ENCODE results near the gene SLIT1.

SLIT1 gene

GRCh38 chr10:97128039-97128492 lies 57.7 kb downstream of the SLIT1 start:
- no peak overlapping the region for H3K27ac ChIP-seq (ENCODE audit: poor library complexity, severe bottlenecking)
- TF ChIP-seq CTCF (IDR thresholded peaks at IDR 0.05; ENCODE audit: poor library complexity, severe bottlenecking) = no peak
- no peaks in the 10 kb centered on the region for H3K9me3 ChIP-seq (ENCODE audit: severe bottlenecking)
- no peaks in the 10 kb centered on the region for H3K4me1 ChIP-seq (ENCODE audit: insufficient read depth, poor library complexity, severe bottlenecking)
- ATAC-seq (ENCODE audit: low read depth) (no peak), DNase-seq (ENCODE audit: low spot score) (no peak)
- H3K27me3 ChIP-seq (ENCODE audit: insufficient read depth, poor library complexity, severe bottlenecking) = no peaks in the 10 kb centered on the region
- H3K36me3 ChIP-seq (ENCODE audit: low read depth) = no peaks in the 10 kb centered on the region
- no peak overlapping the region for H3K4me3 ChIP-seq (ENCODE audit: severe bottlenecking)

GRCh38 chr10:97127509-97127908 lies 58.2 kb downstream of the SLIT1 start:
- Histone ChIP-seq H3K27me3 (ENCODE audit: insufficient read depth, poor library complexity, severe bottlenecking) (no peaks in the 10 kb centered on the region), H3K4me3 (ENCODE audit: severe bottlenecking) (no peak overlapping the region), H3K27ac (ENCODE audit: poor library complexity, severe bottlenecking) (no peak overlapping the region), H3K4me1 (ENCODE audit: insufficient read depth, poor library complexity, severe bottlenecking) (no peaks in the 10 kb centered on the region), H3K36me3 (ENCODE audit: low read depth) (no peaks in the 10 kb centered on the region), H3K9me3 (ENCODE audit: severe bottlenecking) (no peaks in the 10 kb centered on the region)
- DNase-seq (ENCODE audit: low spot score) (no peak), ATAC-seq (ENCODE audit: low read depth) (no peak; the same call in 2 of the 3 replicates)
- TF ChIP-seq CTCF (IDR thresholded peaks at IDR 0.05; ENCODE audit: poor library complexity, severe bottlenecking) = no peak

- no peak overlapping the region for H3K4me3 ChIP-seq (ENCODE audit: severe bottlenecking)
- no peak for ATAC-seq (ENCODE audit: low read depth)
- H3K27ac ChIP-seq (ENCODE audit: poor library complexity, severe bottlenecking) = no peak overlapping the region
- no peaks in the 10 kb centered on the region for H3K4me1 ChIP-seq (ENCODE audit: insufficient read depth, poor library complexity, severe bottlenecking)
- DNase-seq (ENCODE audit: low spot score) = no peak
- H3K36me3 ChIP-seq (ENCODE audit: low read depth) = no peaks in the 10 kb centered on the region
- H3K27me3 ChIP-seq (ENCODE audit: insufficient read depth, poor library complexity, severe bottlenecking) = peaks cover 5% of the 10 kb centered on the region
- no peak for TF ChIP-seq CTCF (IDR thresholded peaks at IDR 0.05; ENCODE audit: poor library complexity, severe bottlenecking)
- no peaks in the 10 kb centered on the region for H3K9me3 ChIP-seq (ENCODE audit: severe bottlenecking)
Measured at GRCh38 chr10:97124211-97124610, 61.5 kb downstream of the SLIT1 start.

GRCh38 chr10:97123765-97124164 lies 62.0 kb downstream of the SLIT1 start:
- Histone ChIP-seq H3K4me1 (ENCODE audit: insufficient read depth, poor library complexity, severe bottlenecking) (no peaks in the 10 kb centered on the region), H3K27me3 (ENCODE audit: insufficient read depth, poor library complexity, severe bottlenecking) (peaks cover 5% of the 10 kb centered on the region), H3K36me3 (ENCODE audit: low read depth) (no peaks in the 10 kb centered on the region), H3K27ac (ENCODE audit: poor library complexity, severe bottlenecking) (no peak overlapping the region), H3K4me3 (ENCODE audit: severe bottlenecking) (no peak overlapping the region), H3K9me3 (ENCODE audit: severe bottlenecking) (no peaks in the 10 kb centered on the region)
- ATAC-seq (ENCODE audit: low read depth) = no peak
- TF ChIP-seq CTCF (IDR thresholded peaks at IDR 0.05; ENCODE audit: poor library complexity, severe bottlenecking) = no peak
- no peak for DNase-seq (ENCODE audit: low spot score)

- no peak for DNase-seq (ENCODE audit: low spot score)
- H3K4me3 ChIP-seq (ENCODE audit: severe bottlenecking) = no peak overlapping the region
- ATAC-seq (ENCODE audit: low read depth) = no peak
Measured at GRCh38 chr10:97121041-97121440, 64.7 kb downstream of the SLIT1 start.

More at GRCh38 chr10:97121041-97121440, 64.7 kb downstream of the SLIT1 start:
- H3K27me3 ChIP-seq (ENCODE audit: insufficient read depth, poor library complexity, severe bottlenecking) = peaks cover 5% of the 10 kb centered on the region
- no peaks in the 10 kb centered on the region for H3K4me1 ChIP-seq (ENCODE audit: insufficient read depth, poor library complexity, severe bottlenecking)
- no peak overlapping the region for H3K27ac ChIP-seq (ENCODE audit: poor library complexity, severe bottlenecking)
- no peaks in the 10 kb centered on the region for H3K9me3 ChIP-seq (ENCODE audit: severe bottlenecking)
- no peak for TF ChIP-seq CTCF (IDR thresholded peaks at IDR 0.05; ENCODE audit: poor library complexity, severe bottlenecking)
- H3K36me3 ChIP-seq (ENCODE audit: low read depth) = no peaks in the 10 kb centered on the region

Data from RWPE2 (cell line).